A673 (cell line): ENCODE results near the gene ELL. TPM values are rescaled to one million over a fixed set of nuclear protein-coding genes. Genes with fewer than 3 reads are reported as not detected.

Experiments used
- BruUV-seq: library from RNA; stranded (reverse); fragments of 400-500 nt; replicated peaks from 2 replicates; lab custom pipeline; 2021; lab: Mats Ljungman, UMichigan
- CTCF ChIA-PET: fragments of 300-600 bp; sonication (Branson Sonifier 250); formaldehyde crosslinking; loops from one replicate; lab custom pipeline; 2022; ENCODE audit warnings: antibody characterized with exemption; lab: Charles Lee
- POLR2A ChIA-PET: fragments of 300-600 bp; sonication (Branson Sonifier 250); formaldehyde crosslinking; loops from one replicate; lab custom pipeline; 2022; ENCODE audit warnings: antibody characterized with exemption; ENCODE audit not compliant: low non-redundant PET; lab: Charles Lee
- DNase-seq: peaks from one replicate; pipeline ENCODE4 v3.0.0-alpha.2; 2015; ENCODE audit warnings: low spot score
- H3K27ac ChIP-seq: fragments of 200-600 bp; sonication (generic); 2 replicates; pipeline ENCODE4 v1.5.1; 2016; ENCODE audit warnings: mixed run types, low read depth, mild to moderate bottlenecking, mixed read lengths, antibody characterized with exemption, low read length; ENCODE audit not compliant: poor library complexity, severe bottlenecking
- H3K27me3 ChIP-seq: fragments of 200-600 bp; sonication (generic); replicated peaks from 2 replicates; pipeline ENCODE4 v1.6.1; 2017; ENCODE audit warnings: mixed run types, low read depth, mild to moderate bottlenecking, mixed read lengths, antibody characterized with exemption, low read length; ENCODE audit not compliant: insufficient read depth, poor library complexity
- H3K36me3 ChIP-seq: fragments of 200-600 bp; sonication (generic); 2 replicates; pipeline ENCODE4 v1.6.1; 2016; ENCODE audit warnings: mixed run types, mild to moderate bottlenecking, mixed read lengths, antibody characterized with exemption, low read length; ENCODE audit not compliant: insufficient read depth, poor library complexity, severe bottlenecking
- H3K4me1 ChIP-seq: fragments of 200-600 bp; sonication (generic); 2 replicates; pipeline ENCODE4 v1.6.1; 2017; ENCODE audit warnings: mixed run types, mild to moderate bottlenecking, mixed read lengths, antibody characterized with exemption, low read length; ENCODE audit not compliant: insufficient read depth, poor library complexity, severe bottlenecking
- H3K4me3 ChIP-seq: fragments of 200-600 bp; sonication (generic); 2 replicates; pipeline ENCODE4 v1.5.1; 2016; ENCODE audit warnings: low read depth, mixed run types, mild to moderate bottlenecking, mixed read lengths, low read length; ENCODE audit not compliant: poor library complexity, severe bottlenecking
- H3K9me3 ChIP-seq: fragments of 200-600 bp; sonication (generic); 2 replicates; pipeline ENCODE4 v1.6.1; 2016; ENCODE audit warnings: mixed run types, low read depth, mild to moderate bottlenecking, mixed read lengths, antibody characterized with exemption, low read length; ENCODE audit not compliant: poor library complexity, severe bottlenecking
- CTCF ChIP-seq: fragments of 300-800, 200-600 bp; sonication (generic); conservative IDR thresholded peaks from 2 replicates; pipeline ENCODE4 v1.5.1; 2017; ENCODE audit warnings: low read depth, mild to moderate bottlenecking, antibody characterized with exemption, low read length, moderate library complexity, mixed read lengths
- EZH2 ChIP-seq: fragments of 200-600 bp; sonication (generic); IDR thresholded peaks from 2 replicates; pipeline ENCODE4 v1.6.1; 2017; ENCODE audit warnings: borderline replicate concordance, low read depth, mild to moderate bottlenecking, mixed read lengths, antibody characterized with exemption, low read length; ENCODE audit not compliant: poor library complexity, severe bottlenecking
- intact Hi-C: fragments of 100-400 bp; cut with micrococcal nuclease; formaldehyde crosslinking; loops from one replicate; pipeline ENCODE4 v1.10.0; 2022; ENCODE audit not compliant: unreplicated experiment
- total RNA-seq: library from RNA; stranded (reverse); gene quantifications from 2 replicates; pipeline ENCODE4 v1.2.3, GENCODE V29; 2021

ELL gene
- total RNA-seq, 1 experiment from 2014 or later: 16.4 TPM

GRCh38 chr19:18429717-18430416 lies 92.0 kb downstream of the ELL start:
- Histone ChIP-seq H3K9me3 (no peaks in the 10 kb centered on the region), H3K4me3 (peak overlapping the region; percentile 45), H3K27me3 (no peaks in the 10 kb centered on the region), H3K4me1 (peaks cover 86% of the 10 kb centered on the region), H3K27ac (peak overlapping the region; percentile 82), H3K36me3 (peaks cover 24% of the 10 kb centered on the region)
- BruUV-seq: no TSS peak
- TF ChIP-seq CTCF (no peak), EZH2 (no peak)
- intact Hi-C loops: no loop called here
- no peak for DNase-seq
- CTCF ChIA-PET: no interaction called here
- POLR2A ChIA-PET: interaction anchor here (0.9 kb wide), 1 partner anchor 588 kb away, joined by 4 read pairs; no protein-coding TSS in a partner anchor

GRCh38 chr19:18428787-18429674 lies 92.8 kb downstream of the ELL start:
- intact Hi-C loops: no loop called here
- POLR2A ChIA-PET: interaction anchor here (0.7 to 0.9 kb wide), 2 partner anchors 16 to 587 kb away, joined by 3 to 4 read pairs; no protein-coding TSS in a partner anchor
- Histone ChIP-seq H3K27ac (peak overlapping the region; percentile 82), H3K9me3 (no peaks in the 10 kb centered on the region), H3K4me3 (peak overlapping the region; percentile 45), H3K27me3 (no peaks in the 10 kb centered on the region), H3K36me3 (peaks cover 15% of the 10 kb centered on the region), H3K4me1 (peaks cover 84% of the 10 kb centered on the region)
- CTCF ChIA-PET: interaction anchor here (0.7 to 1.1 kb wide), 3 partner anchors 10 to 150 kb away, joined by 4 to 6 read pairs (median 5); partner anchors contain the start of gene SSBP4
- DNase-seq: peak; percentile 98
- TF ChIP-seq CTCF (no peak), EZH2 (no peak)
- no TSS peak for BruUV-seq

- BruUV-seq: no TSS peak
- intact Hi-C loops: no loop called here
- H3K27ac ChIP-seq: peak overlapping the region; percentile 56
- H3K36me3 ChIP-seq: peaks cover 14% of the 10 kb centered on the region
- H3K4me1 ChIP-seq: peaks cover 88% of the 10 kb centered on the region
- peak overlapping the region; percentile 45 for H3K4me3 ChIP-seq
- CTCF ChIA-PET: interaction anchor here (0.8 to 1.1 kb wide), 2 partner anchors 9 to 149 kb away, joined by 4 to 6 read pairs; partner anchors contain the start of gene SSBP4
- no peak for TF ChIP-seq EZH2
- no peak for TF ChIP-seq CTCF
- no peaks in the 10 kb centered on the region for H3K9me3 ChIP-seq
- POLR2A ChIA-PET: no interaction called here
- DNase-seq: no peak
- H3K27me3 ChIP-seq: no peaks in the 10 kb centered on the region
These were observed 93.6 kb downstream of the ELL start for GRCh38 chr19:18428173-18428786.
